Measurements from ENCODE around the gene CEP131. TPM values are rescaled to one million over a fixed set of nuclear protein-coding genes. Genes with fewer than 3 reads are reported as not detected.
"Not testable (repeated sequence)": the region's sequence is repeated elsewhere in the genome, so short reads cannot be mapped to it uniquely, and the experiment has no call there.

Gene CEP131
- total RNA-seq, 4 donors from 2014 or later = 5.7 to 21.3 (median 6.8) TPM

GRCh38 chr17:81148571-81148970 lies 74.2 kb downstream of the CEP131 start:
- no peak overlapping the region for H3K4me3 ChIP-seq
- 81% methylated on average over 15 of the region's 15 CpGs; no CpG with 5 or more reads in 1 of the 2 donors for WGBS, 2 donors (ENCODE audit: low coverage in 1 of 2)
- no peak for TF ChIP-seq CTCF (IDR thresholded peaks at IDR 0.05)
- TF ChIP-seq EP300 (IDR thresholded peaks at IDR 0.05; ENCODE audit: low read depth) = no peak
- TF ChIP-seq POLR2A (IDR thresholded peaks at IDR 0.05) = no peak
- TF ChIP-seq POLR2AphosphoS5 (IDR thresholded peaks at IDR 0.05) = no peak
- no peak for DNase-seq
- no peak overlapping the region for H3K27ac ChIP-seq
- no peaks in the 10 kb centered on the region for H3K36me3 ChIP-seq
- no peaks in the 10 kb centered on the region for H3K4me1 ChIP-seq
- in situ Hi-C loops (cut with MboI; ENCODE audit: low pct_ligation_motif_present in 1 of 4, low pct_unique_long_range_greater_than_20kb in 1 of 4, low sequenced_read_pairs in 3 of 4) (no loop called here), intact Hi-C loops (cut with DNase I; ENCODE audit: low total_unique reads) (no loop called here)
- H3K27me3 ChIP-seq = no peaks in the 10 kb centered on the region
- no peaks in the 10 kb centered on the region for H3K9me3 ChIP-seq

GRCh38 chr17:81147701-81148100 lies 75.1 kb downstream of the CEP131 start:
- no peak for DNase-seq
- intact Hi-C loops (cut with DNase I; ENCODE audit: low total_unique reads) = no loop called here
- Histone ChIP-seq H3K9me3 (no peaks in the 10 kb centered on the region), H3K4me3 (no peak overlapping the region), H3K36me3 (no peaks in the 10 kb centered on the region), H3K27ac (no peak overlapping the region), H3K4me1 (peaks cover 0 to 5% (median 3%) of the 10 kb centered on the region in 4 donors), H3K27me3 (no peaks in the 10 kb centered on the region)
- TF ChIP-seq POLR2AphosphoS5 (IDR thresholded peaks at IDR 0.05) (no peak), POLR2A (IDR thresholded peaks at IDR 0.05) (no peak), CTCF (IDR thresholded peaks at IDR 0.05) (no peak), EP300 (IDR thresholded peaks at IDR 0.05; ENCODE audit: low read depth) (no peak)
- in situ Hi-C loops (cut with MboI; ENCODE audit: low pct_ligation_motif_present in 1 of 4, low pct_unique_long_range_greater_than_20kb in 1 of 4, low sequenced_read_pairs in 3 of 4) = no loop called here
- 63 to 67% methylated on average over 9 to 10 of the region's 10 CpGs for WGBS, 2 donors (ENCODE audit: low coverage in 1 of 2)

GRCh38 chr17:81146208-81146607 lies 76.6 kb downstream of the CEP131 start:
- H3K27ac ChIP-seq; H3K4me1 ChIP-seq; H3K9me3 ChIP-seq; H3K4me3 ChIP-seq; intact Hi-C loops (cut with DNase I; ENCODE audit: low total_unique reads); DNase-seq; H3K27me3 ChIP-seq; in situ Hi-C loops (cut with MboI; ENCODE audit: low pct_ligation_motif_present in 1 of 4, low pct_unique_long_range_greater_than_20kb in 1 of 4, low sequenced_read_pairs in 3 of 4); H3K36me3 ChIP-seq: not testable (repeated sequence)
- 76% methylated on average over 10 of the region's 10 CpGs; no CpG with 5 or more reads in 1 of the 2 donors for WGBS, 2 donors (ENCODE audit: low coverage in 1 of 2)

- in situ Hi-C loops (cut with MboI; ENCODE audit: low pct_ligation_motif_present in 1 of 4, low pct_unique_long_range_greater_than_20kb in 1 of 4, low sequenced_read_pairs in 3 of 4) = no loop called here
- Histone ChIP-seq H3K27me3 (no peaks in the 10 kb centered on the region), H3K4me3 (no peak overlapping the region), H3K36me3 (no peaks in the 10 kb centered on the region), H3K4me1 (peaks cover 0 to 9% (median 5%) of the 10 kb centered on the region in 4 donors), H3K27ac (no peak overlapping the region), H3K9me3 (no peaks in the 10 kb centered on the region)
- no peak for DNase-seq
- 78% methylated on average over 14 of the region's 14 CpGs; no CpG with 5 or more reads in 1 of the 2 donors for WGBS, 2 donors (ENCODE audit: low coverage in 1 of 2)
- intact Hi-C loops (cut with DNase I; ENCODE audit: low total_unique reads) = loop anchor here (5.0 kb wide), 1 partner anchor 98 kb away; no protein-coding TSS in a partner anchor
- no peak for TF ChIP-seq EP300 (IDR thresholded peaks at IDR 0.05; ENCODE audit: low read depth)
- TF ChIP-seq POLR2A (IDR thresholded peaks at IDR 0.05) = no peak
- TF ChIP-seq CTCF (IDR thresholded peaks at IDR 0.05) = no peak
- TF ChIP-seq POLR2AphosphoS5 (IDR thresholded peaks at IDR 0.05) = no peak
Measured at GRCh38 chr17:81144423-81144781, 78.4 kb downstream of the CEP131 start.
